Peyer's patch (tissue), 4 donors: ENCODE results near the gene ACSL1. TPM values are rescaled to one million over a fixed set of nuclear protein-coding genes. Genes with fewer than 3 reads are reported as not detected.

Experiments
- DNase-seq, 3 donors: peaks; one replicate each; pipeline ENCODE4 v3.0.0-alpha.2; 2017 to 2019
- H3K27ac ChIP-seq, 4 donors: fragments of 200-600 bp; sonication (generic); one replicate each; pipeline ENCODE4 v1.5.1; 2016 to 2019
- H3K27me3 ChIP-seq, 2 donors: fragments of 200-600 bp; sonication (generic); one replicate each; pipeline ENCODE4 v1.5.1; 2019
- H3K36me3 ChIP-seq, 3 donors: fragments of 200-600 bp; sonication (generic); one replicate each; pipeline ENCODE4 v1.5.1; 2016 to 2019
- H3K4me1 ChIP-seq, 4 donors: fragments of 200-600 bp; sonication (generic); one replicate each; pipeline ENCODE4 v1.5.1; 2016 to 2019
- H3K4me3 ChIP-seq, 4 donors: fragments of 200-600 bp; sonication (generic); 1 replicate in 3 of 4; 2 replicates in 1 of 4; pipeline ENCODE4 v1.5.1; 2016 to 2019; ENCODE audit warnings: mild to moderate bottlenecking in 1 of 4
- H3K9me3 ChIP-seq, 4 donors: fragments of 200-600 bp; sonication (generic); one replicate each; pipeline ENCODE4 v1.5.1; 2016 to 2019; ENCODE audit warnings: mild to moderate bottlenecking in 1 of 4
- CTCF ChIP-seq, 6 experiments: fragments of 450-650 bp in 4 of 6; fragments of 200-600 bp in 2 of 6; sonication (generic) in 1 of 6; IDR thresholded peaks; one replicate each; pipeline ENCODE4 v1.5.1; 2017 to 2019; ENCODE audit warnings: antibody characterized with exemption in 6 of 6, mild to moderate bottlenecking in 3 of 6, moderate library complexity in 1 of 6
- POLR2A ChIP-seq, 2 donors: fragments of 450-650 bp; IDR thresholded peaks; one replicate each; pipeline ENCODE4 v1.5.1; 2017; ENCODE audit warnings: antibody characterized with exemption in 2 of 2, mild to moderate bottlenecking in 2 of 2, moderate library complexity in 2 of 2
- total RNA-seq, 4 donors: library from RNA; depleted of rRNA; stranded (reverse); fragments of >200 nt; gene quantifications; one replicate each; pipeline ENCODE4 v1.1.0, GENCODE V29; 2016

The ACSL1 gene
- total RNA-seq, 4 donors from 2014 or later: 14.9 to 23.1 (median 18.1) TPM

GRCh38 chr4:184816962-184817361 is 8.8 kb downstream of the ACSL1 start:
- Histone ChIP-seq H3K4me1 (peaks cover 0 to 23% (median 8%) of the 10 kb centered on the region in 4 donors), H3K4me3 (no peak overlapping the region), H3K27me3 (no peaks in the 10 kb centered on the region), H3K36me3 (no peaks in the 10 kb centered on the region), H3K27ac (peak overlapping the region in 1 of 4 donors; percentile 65), H3K9me3 (no peaks in the 10 kb centered on the region)
- TF ChIP-seq CTCF (IDR thresholded peaks at IDR 0.05) (no peak), POLR2A (IDR thresholded peaks at IDR 0.05) (no peak)
- no peak for DNase-seq

- Histone ChIP-seq H3K4me3 (no peak overlapping the region), H3K36me3 (no peaks in the 10 kb centered on the region), H3K9me3 (no peaks in the 10 kb centered on the region), H3K4me1 (peaks cover 0 to 23% (median 8%) of the 10 kb centered on the region in 4 donors), H3K27ac (peak overlapping the region; percentile 35 to 64 (median 52)), H3K27me3 (no peaks in the 10 kb centered on the region)
- peak; percentile 47 to 78 (median 73) for DNase-seq
- TF ChIP-seq POLR2A (IDR thresholded peaks at IDR 0.05) (no peak), CTCF (IDR thresholded peaks at IDR 0.05) (no peak)
These were observed 10.5 kb downstream of the ACSL1 start for GRCh38 chr4:184815046-184815877.

- H3K4me3 ChIP-seq: no peak overlapping the region
- TF ChIP-seq CTCF (IDR thresholded peaks at IDR 0.05): no peak
- no peak for TF ChIP-seq POLR2A (IDR thresholded peaks at IDR 0.05)
- peaks cover 0 to 23% (median 8%) of the 10 kb centered on the region in 4 donors for H3K4me1 ChIP-seq
These were observed 11.1 kb downstream of the ACSL1 start for GRCh38 chr4:184814686-184815045.

GRCh38 chr4:184812651-184813181 is 13.1 kb downstream of the ACSL1 start:
- Histone ChIP-seq H3K4me1 (peaks cover 0 to 14% (median 8%) of the 10 kb centered on the region in 4 donors), H3K36me3 (no peaks in the 10 kb centered on the region), H3K27ac (peak overlapping the region in 2 of 4 donors; percentile 34 to 53), H3K27me3 (no peaks in the 10 kb centered on the region), H3K9me3 (no peaks in the 10 kb centered on the region), H3K4me3 (no peak overlapping the region)
- no peak for TF ChIP-seq CTCF (IDR thresholded peaks at IDR 0.05)
- no peak for TF ChIP-seq POLR2A (IDR thresholded peaks at IDR 0.05)
- DNase-seq: no peak

More at GRCh38 chr4:184814686-184815045, 11.1 kb downstream of the ACSL1 start:
- H3K36me3 ChIP-seq: no peaks in the 10 kb centered on the region
- H3K27ac ChIP-seq: peak overlapping the region; percentile 35 to 64 (median 52)
- no peaks in the 10 kb centered on the region for H3K27me3 ChIP-seq
- no peaks in the 10 kb centered on the region for H3K9me3 ChIP-seq
- DNase-seq: no peak

GRCh38 chr4:184812199-184812542 is 13.6 kb downstream of the ACSL1 start:
- H3K27me3 ChIP-seq: no peaks in the 10 kb centered on the region
- TF ChIP-seq POLR2A (IDR thresholded peaks at IDR 0.05) (no peak), CTCF (IDR thresholded peaks at IDR 0.05) (no peak)
- no peaks in the 10 kb centered on the region for H3K9me3 ChIP-seq
- H3K4me3 ChIP-seq: no peak overlapping the region
- no peak for DNase-seq
- no peaks in the 10 kb centered on the region for H3K36me3 ChIP-seq
- peak overlapping the region in 1 of 4 donors; percentile 53 for H3K27ac ChIP-seq
- H3K4me1 ChIP-seq: peaks cover 0 to 9% (median 8%) of the 10 kb centered on the region in 4 donors
